Ishikawa (cell line): Measurements from ENCODE around the gene PHF2.

Experiments used
- EP300 ChIP-seq: IDR thresholded peaks from 2 replicates; pipeline ENCODE4 v1.6.1; 2012; ENCODE audit warnings: borderline replicate concordance
- NFIC ChIP-seq: IDR thresholded peaks from 2 replicates; pipeline ENCODE4 v1.6.1; 2012
- RAD21 ChIP-seq: IDR thresholded peaks from 2 replicates; pipeline ENCODE4 v1.6.1; 2012; ENCODE audit warnings: low read depth
- TF ChIP-seq, protein P1 (sequence below): IDR thresholded peaks from 2 replicates; pipeline ENCODE4 v1.6.1; 2012

DNA sequence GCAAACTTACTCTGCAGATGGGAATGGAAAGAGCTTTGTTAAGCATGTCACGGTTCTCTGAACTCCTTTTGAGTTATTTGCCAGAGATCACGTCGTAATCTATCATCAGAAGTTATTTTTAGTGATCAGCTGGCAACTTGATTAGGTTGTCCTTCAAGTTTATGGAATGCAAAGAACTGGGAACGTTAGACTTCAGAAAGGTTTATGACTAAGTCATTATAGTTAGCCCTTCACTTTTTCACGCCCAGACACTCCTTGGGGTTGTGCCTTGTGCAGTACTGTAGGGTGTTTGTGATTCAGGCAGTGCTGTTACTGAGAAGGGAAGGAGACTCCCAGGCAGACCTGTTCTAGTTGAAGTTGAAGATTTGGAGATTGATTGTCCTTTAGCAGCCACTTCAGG, 26.8 kb upstream of the PHF2 start:
- TF ChIP-seq EP300 (no peak), NFIC (no peak), RAD21 (no peak)
- TF ChIP-seq, protein P1, sequence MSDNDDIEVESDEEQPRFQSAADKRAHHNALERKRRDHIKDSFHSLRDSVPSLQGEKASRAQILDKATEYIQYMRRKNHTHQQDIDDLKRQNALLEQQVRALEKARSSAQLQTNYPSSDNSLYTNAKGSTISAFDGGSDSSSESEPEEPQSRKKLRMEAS = no peak
